HepG2 (cell line): ENCODE measurements around the gene TSHZ2. TPM values are rescaled to one million over a fixed set of nuclear protein-coding genes. Genes with fewer than 3 reads are reported as not detected.

Source experiments
- ATAC-seq: fragments of 200-7000 bp; cut with Tn5 transposase; 3 replicates; pipeline ENCODE4 v1.9.1; 2020; ENCODE audit warnings: mild to moderate bottlenecking, moderate library complexity
- BruUV-seq: library from RNA; stranded (reverse); fragments of 400-500 nt; replicated peaks from 2 replicates; lab custom pipeline; 2021; lab: Mats Ljungman, UMichigan
- CTCF ChIA-PET: fragments of 300-600 bp; formaldehyde crosslinking; extraction: SDS; loops from one replicate; lab custom pipeline; 2021; ENCODE audit warnings: low total read pairs, inconsistent platforms, low intra/inter-chr PET ratio; lab: Yijun Ruan, JAX
- POLR2A ChIA-PET: fragments of 350-600 bp; sonication (Branson Sonifier 250); formaldehyde crosslinking; loops from one replicate; lab custom pipeline; 2020; ENCODE audit warnings: antibody characterized with exemption, inconsistent platforms; lab: Yijun Ruan, JAX
- DNase-seq: peaks from one replicate; pipeline ENCODE4 v3.0.0-alpha.2; 2015; ENCODE audit warnings: low spot score
- FAIRE-seq: peaks from 3 replicates; lab custom pipeline; 2011; peaks lifted over from hg19 to GRCh38; lab: Jason Lieb, UNC
- H2AFZ ChIP-seq: one replicate; pipeline ENCODE4 v1.6.1; 2011; ENCODE audit warnings: low read length, inconsistent platforms
- H3K27ac ChIP-seq: fragments of 300-600 bp; 3 replicates; pipeline ENCODE4 v1.8.0; 2011; ENCODE audit warnings: mixed run types, mild to moderate bottlenecking, mixed read lengths, low read length, inconsistent platforms; ENCODE audit not compliant: insufficient read depth; ENCODE audit errors: extremely low read length
- H3K27me3 ChIP-seq, 2 experiments: fragments of 200-600 bp in 1 of 2; 2 replicates in 1 of 2; 3 replicates in 1 of 2; pipeline versions ENCODE4 v1.6.0 to v1.8.0; 2011; ENCODE audit warnings: low read length in 2 of 2, mild to moderate bottlenecking in 2 of 2, moderate library complexity in 2 of 2, inconsistent platforms in 1 of 2; ENCODE audit not compliant: insufficient read depth in 2 of 2, control insufficient read depth in 1 of 2
- H3K36me3 ChIP-seq, 2 experiments: fragments of 200-600 bp in 1 of 2; replicated peaks in 1 of 2; 2 replicates in 1 of 2; 3 replicates in 1 of 2; pipeline versions ENCODE4 v1.5.1 to v1.8.0; 2011; ENCODE audit warnings: low read length in 2 of 2, inconsistent platforms in 1 of 2; ENCODE audit not compliant: insufficient read depth in 2 of 2, control insufficient read depth in 1 of 2
- H3K4me1 ChIP-seq: 2 replicates; pipeline ENCODE4 v1.5.1; 2012; ENCODE audit warnings: low read length, inconsistent platforms; ENCODE audit not compliant: insufficient read depth
- H3K4me2 ChIP-seq: 2 replicates; pipeline ENCODE4 v1.6.0; 2011; ENCODE audit warnings: low read depth, low read length, inconsistent platforms
- H3K4me3 ChIP-seq, 3 experiments: fragments of 200-600 bp in 1 of 3; sonication (generic), shearing (Covaris generic) in 1 of 3; replicated peaks in 1 of 3; 2 replicates each; pipeline ENCODE4 v1.5.1; 2011 to 2016; ENCODE audit warnings: low read length in 3 of 3, inconsistent platforms in 2 of 3, low read depth in 2 of 3, mild to moderate bottlenecking in 2 of 3, control low read depth in 1 of 3, mixed read lengths in 1 of 3; ENCODE audit not compliant: insufficient read depth in 1 of 3
- H3K79me2 ChIP-seq: one replicate; pipeline ENCODE4 v1.6.1; 2011; ENCODE audit warnings: low read length, inconsistent platforms; ENCODE audit not compliant: insufficient read depth
- H3K9ac ChIP-seq: 2 replicates; pipeline ENCODE4 v1.6.0; 2011; ENCODE audit warnings: mild to moderate bottlenecking, low read depth, low read length, inconsistent platforms; ENCODE audit not compliant: insufficient read depth
- H3K9me3 ChIP-seq: 2 replicates; pipeline ENCODE4 v1.5.1; 2012; ENCODE audit warnings: mild to moderate bottlenecking, low read length
- H4K20me1 ChIP-seq: 2 replicates; pipeline ENCODE4 v1.6.0; 2011; ENCODE audit warnings: inconsistent platforms, mild to moderate bottlenecking, low read length, moderate library complexity; ENCODE audit not compliant: insufficient read depth
- FOXK2 ChIP-seq: fragments of 450-650 bp; IDR thresholded peaks from 2 replicates; pipeline ENCODE4 v1.6.1; 2016
- HNRNPK ChIP-seq: fragments of 200-400 bp; formaldehyde crosslinking; IDR thresholded peaks from 2 replicates; pipeline ENCODE4 v1.6.1; 2018; ENCODE audit warnings: low read length, low read depth, moderate library complexity, mild to moderate bottlenecking; ENCODE audit not compliant: poor library complexity, severe bottlenecking
- PCBP2 ChIP-seq: fragments of 200-400 bp; formaldehyde crosslinking; optimal IDR thresholded peaks from 2 replicates; pipeline ENCODE3; 2018; ENCODE audit warnings: low read length, low read depth; ENCODE audit not compliant: poor library complexity, severe bottlenecking
- TCF7L2 ChIP-seq: IDR thresholded peaks from 2 replicates; pipeline ENCODE4 v1.6.1; 2011; ENCODE audit warnings: mild to moderate bottlenecking, low read depth, low read length, moderate library complexity
- TRIM22 ChIP-seq: fragments of 450-650 bp; IDR thresholded peaks from 2 replicates; pipeline ENCODE4 v1.6.1; 2017
- U2AF2 ChIP-seq: fragments of 200-400 bp; formaldehyde crosslinking; IDR thresholded peaks from 2 replicates; pipeline ENCODE4 v1.6.1; 2017; ENCODE audit warnings: low read depth, mild to moderate bottlenecking, low read length
- ZC3H4 ChIP-seq: sonication (generic); formaldehyde crosslinking; IDR thresholded peaks from 2 replicates; pipeline ENCODE4 v1.4.0; 2020; ENCODE audit warnings: missing genetic modification reagents, borderline replicate concordance
- WGBS: methylation state at CpG from one replicate; pipeline ENCODE4 v1.1.6; 2017; ENCODE audit warnings: low lambda C conversion rate; 5-methylcytosine and 5-hydroxymethylcytosine counted together
- in situ Hi-C: cut with HindIII; loops from 2 replicates; pipeline ENCODE4 v1.10.0; 2017; ENCODE audit warnings: low pct_unique_long_range_greater_than_20kb; ENCODE audit not compliant: extremely low pct_ligation_motif_present
- intact Hi-C: fragments of 100-400 bp; cut with micrococcal nuclease; formaldehyde crosslinking; loops from one replicate; pipeline ENCODE4 v1.10.0; 2022; ENCODE audit not compliant: unreplicated experiment
- polyA plus RNA-seq, 8 experiments: library from polyadenylated mRNA; depleted of rRNA in 3 of 8; stranded (reverse) in 7 of 8; unstranded in 1 of 8; fragments of >200 nt; fragmentation: Illumina TruSeq in 4 of 8; extraction: Trizol in 4 of 8; gene quantifications; 2 replicates each; pipeline versions ENCODE4 v1.2.1 to v1.2.3, GENCODE V29; 2011 to 2016; ENCODE audit warnings: low read depth in 4 of 8, missing spikeins in 1 of 8, mixed read lengths in 1 of 8; ENCODE audit not compliant: insufficient read depth in 1 of 8
- total RNA-seq, 5 experiments: library from RNA; depleted of rRNA; stranded (reverse); fragments of >200 nt; fragmentation: Illumina TruSeq; extraction: Trizol; gene quantifications; 2 replicates each; pipeline ENCODE4 v1.2.3, GENCODE V29; 2016; ENCODE audit warnings: low read depth in 1 of 5
- TF ChIP-seq, protein P1 (sequence below): sonication (generic); formaldehyde crosslinking; conservative IDR thresholded peaks from 2 replicates; pipeline ENCODE4 v1.4.0; 2020; ENCODE audit warnings: missing genetic modification reagents

The TSHZ2 gene
- total and polyA plus RNA-seq, 2 of the 13 experiments (the other 11 are each of a cell fraction or from before 2014, with no cell fraction given) = 0.01 TPM; not detected in 1

GRCh38 chr20:53181866-53182376, 209.8 kb downstream of the TSHZ2 start:
- H3K9ac ChIP-seq = no peak overlapping the region
- no peaks in the 10 kb centered on the region for H3K36me3 ChIP-seq
- in situ Hi-C loops (no loop called here), intact Hi-C loops (no loop called here)
- H3K27ac ChIP-seq = no peak overlapping the region
- H3K4me1 ChIP-seq = no peaks in the 10 kb centered on the region
- no TSS peak for BruUV-seq
- H2AFZ ChIP-seq = no peak overlapping the region
- no peaks in the 10 kb centered on the region; a peak in 2 of 5 replicates for H3K27me3 ChIP-seq
- DNase-seq (no peak), ATAC-seq (no peak), FAIRE-seq (no peak)
- no peaks in the 10 kb centered on the region for H4K20me1 ChIP-seq
- 36% methylated on average over 3 of the region's 3 CpGs for WGBS
- CTCF ChIA-PET = no interaction called here
- TF ChIP-seq, protein P1, sequence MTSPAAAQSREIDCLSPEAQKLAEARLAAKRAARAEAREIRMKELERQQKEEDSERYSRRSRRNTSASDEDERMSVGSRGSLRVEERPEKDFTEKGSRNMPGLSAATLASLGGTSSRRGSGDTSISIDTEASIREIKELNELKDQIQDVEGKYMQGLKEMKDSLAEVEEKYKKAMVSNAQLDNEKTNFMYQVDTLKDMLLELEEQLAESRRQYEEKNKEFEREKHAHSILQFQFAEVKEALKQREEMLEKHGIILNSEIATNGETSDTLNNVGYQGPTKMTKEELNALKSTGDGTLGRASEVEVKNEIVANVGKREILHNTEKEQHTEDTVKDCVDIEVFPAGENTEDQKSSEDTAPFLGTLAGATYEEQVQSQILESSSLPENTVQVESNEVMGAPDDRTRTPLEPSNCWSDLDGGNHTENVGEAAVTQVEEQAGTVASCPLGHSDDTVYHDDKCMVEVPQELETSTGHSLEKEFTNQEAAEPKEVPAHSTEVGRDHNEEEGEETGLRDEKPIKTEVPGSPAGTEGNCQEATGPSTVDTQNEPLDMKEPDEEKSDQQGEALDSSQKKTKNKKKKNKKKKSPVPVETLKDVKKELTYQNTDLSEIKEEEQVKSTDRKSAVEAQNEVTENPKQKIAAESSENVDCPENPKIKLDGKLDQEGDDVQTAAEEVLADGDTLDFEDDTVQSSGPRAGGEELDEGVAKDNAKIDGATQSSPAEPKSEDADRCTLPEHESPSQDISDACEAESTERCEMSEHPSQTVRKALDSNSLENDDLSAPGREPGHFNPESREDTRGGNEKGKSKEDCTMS (CRISPR knock-in tag) = no peak
- peak; percentile 70 for TF ChIP-seq HNRNPK
- peak; percentile 33 for TF ChIP-seq PCBP2
- TF ChIP-seq TCF7L2 = no peak
- TF ChIP-seq FOXK2 = 0 out of 2 replicates have a peak, but pooled peaks have one; percentile 6
- no peak for TF ChIP-seq TRIM22
- 0 out of 2 replicates have a peak, but pooled peaks have one; percentile 51 for TF ChIP-seq U2AF2
- TF ChIP-seq ZC3H4 (CRISPR knock-in tag) = no peak
- POLR2A ChIA-PET = no interaction called here
- H3K79me2 ChIP-seq = no peaks in the 10 kb centered on the region
- H3K4me2 ChIP-seq = no peak overlapping the region
- H3K9me3 ChIP-seq = no peaks in the 10 kb centered on the region
- H3K4me3 ChIP-seq = no peak overlapping the region
